ENCODE measurements around the gene NHERF1.

Gene NHERF1

GRCh38 chr17:74769856-74770497 lies 21.5 kb downstream of the NHERF1 start:
- Histone ChIP-seq H3K27ac (ENCODE audit: low read length) (peak overlapping the region; percentile 45; the same call in 1 of the 2 replicates), H3K9me3 (replicated peaks; ENCODE audit: insufficient read depth, low read length) (no peaks in the 10 kb centered on the region), H3K79me2 (ENCODE audit: low read length) (peaks cover 95% of the 10 kb centered on the region), H2AFZ (ENCODE audit: low read length) (no peak overlapping the region), H3K4me2 (ENCODE audit: low read depth, low read length) (no peak overlapping the region), H3K4me1 (ENCODE audit: low read length) (no peaks in the 10 kb centered on the region), H3K9me2 (replicated peaks; ENCODE audit: insufficient read depth, low read length) (no peaks in the 10 kb centered on the region), H3F3A (ENCODE audit: insufficient read depth, low read length) (peaks cover 63% of the 10 kb centered on the region), H3K27me3 (replicated peaks; ENCODE audit: insufficient read depth, low read length) (no peaks in the 10 kb centered on the region), H3K36me3 (replicated peaks; ENCODE audit: insufficient read depth, low read length) (0 out of 2 replicates have a peak, but pooled peaks cover 7% of the 10 kb centered on the region), H4K20me1 (ENCODE audit: insufficient read depth, low read length) (peaks cover 5% of the 10 kb centered on the region; the same call in 1 of the 2 replicates), H3K4me3 (ENCODE audit: low read length) (no peak overlapping the region), H3K9ac (ENCODE audit: low read length) (no peak overlapping the region)
- TF ChIP-seq CTCF (IDR thresholded peaks at IDR 0.05; ENCODE audit: low read length) (no peak), EZH2 (optimal IDR thresholded peaks at IDR 0.05; ENCODE audit: low read depth, low read length) (no peak), EZH2phosphoT487 (IDR thresholded peaks at IDR 0.05; ENCODE audit: low read length) (no peak)
- no peak for DNase-seq

DNA sequence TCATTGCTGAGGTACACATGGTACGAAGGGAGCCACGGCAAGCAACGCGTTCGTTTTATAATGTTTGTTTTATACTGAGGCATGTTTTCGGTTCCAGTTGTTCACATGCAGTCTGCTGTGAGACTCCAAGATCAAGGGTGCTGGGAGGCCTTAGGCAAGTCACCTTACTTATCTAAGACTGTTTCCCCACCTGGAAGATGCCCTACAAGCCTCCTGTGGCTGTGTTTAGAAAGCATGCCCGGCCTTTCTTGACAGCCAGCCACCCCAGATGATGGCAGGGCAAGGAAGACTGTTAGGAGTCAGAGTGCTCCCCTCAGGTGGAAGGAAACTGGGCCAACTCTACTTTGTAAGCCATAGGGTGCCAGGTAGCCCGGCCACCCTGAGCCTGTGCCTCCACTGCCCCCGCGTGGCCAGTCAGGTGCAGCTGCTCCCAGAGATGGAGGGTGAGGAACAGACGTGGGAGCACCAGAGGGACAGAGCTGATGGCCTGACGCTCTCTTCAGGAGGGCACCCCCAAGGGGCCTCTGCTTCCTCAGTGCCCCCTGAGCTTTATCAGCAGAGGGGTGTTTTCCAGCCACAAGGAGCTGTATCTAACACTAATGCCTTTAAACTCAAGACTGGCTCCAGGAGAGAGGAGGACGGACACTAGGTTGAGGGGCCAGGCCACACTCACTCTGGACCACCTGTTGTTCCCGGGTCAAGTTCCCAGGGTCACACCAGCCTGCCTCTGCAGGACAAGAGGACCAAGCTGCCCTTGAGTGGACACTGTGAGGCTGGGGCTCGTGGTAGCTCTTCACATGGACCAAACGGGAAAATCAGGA lies 22.3 kb downstream of the NHERF1 start:
- Histone ChIP-seq H3K27ac (ENCODE audit: low read length) (peak overlapping the region; percentile 45; the same call in 1 of the 2 replicates), H3K4me3 (ENCODE audit: low read length) (no peak overlapping the region), H3K79me2 (ENCODE audit: low read length) (peaks cover 95% of the 10 kb centered on the region), H3K36me3 (replicated peaks; ENCODE audit: insufficient read depth, low read length) (0 out of 2 replicates have a peak, but pooled peaks cover 7% of the 10 kb centered on the region), H3K9ac (ENCODE audit: low read length) (no peak overlapping the region), H3F3A (ENCODE audit: insufficient read depth, low read length) (peaks cover 63% of the 10 kb centered on the region), H2AFZ (ENCODE audit: low read length) (no peak overlapping the region), H3K4me1 (ENCODE audit: low read length) (no peaks in the 10 kb centered on the region), H3K9me3 (replicated peaks; ENCODE audit: insufficient read depth, low read length) (no peaks in the 10 kb centered on the region), H3K9me2 (replicated peaks; ENCODE audit: insufficient read depth, low read length) (no peaks in the 10 kb centered on the region), H4K20me1 (ENCODE audit: insufficient read depth, low read length) (peaks cover 5% of the 10 kb centered on the region; the same call in 1 of the 2 replicates), H3K4me2 (ENCODE audit: low read depth, low read length) (no peak overlapping the region), H3K27me3 (replicated peaks; ENCODE audit: insufficient read depth, low read length) (no peaks in the 10 kb centered on the region)
- no peak for TF ChIP-seq EZH2 (optimal IDR thresholded peaks at IDR 0.05; ENCODE audit: low read depth, low read length)
- TF ChIP-seq EZH2phosphoT487 (IDR thresholded peaks at IDR 0.05; ENCODE audit: low read length): no peak
- TF ChIP-seq CTCF (IDR thresholded peaks at IDR 0.05; ENCODE audit: low read length): peak; percentile 93
- DNase-seq: peak; percentile 71

DNA sequence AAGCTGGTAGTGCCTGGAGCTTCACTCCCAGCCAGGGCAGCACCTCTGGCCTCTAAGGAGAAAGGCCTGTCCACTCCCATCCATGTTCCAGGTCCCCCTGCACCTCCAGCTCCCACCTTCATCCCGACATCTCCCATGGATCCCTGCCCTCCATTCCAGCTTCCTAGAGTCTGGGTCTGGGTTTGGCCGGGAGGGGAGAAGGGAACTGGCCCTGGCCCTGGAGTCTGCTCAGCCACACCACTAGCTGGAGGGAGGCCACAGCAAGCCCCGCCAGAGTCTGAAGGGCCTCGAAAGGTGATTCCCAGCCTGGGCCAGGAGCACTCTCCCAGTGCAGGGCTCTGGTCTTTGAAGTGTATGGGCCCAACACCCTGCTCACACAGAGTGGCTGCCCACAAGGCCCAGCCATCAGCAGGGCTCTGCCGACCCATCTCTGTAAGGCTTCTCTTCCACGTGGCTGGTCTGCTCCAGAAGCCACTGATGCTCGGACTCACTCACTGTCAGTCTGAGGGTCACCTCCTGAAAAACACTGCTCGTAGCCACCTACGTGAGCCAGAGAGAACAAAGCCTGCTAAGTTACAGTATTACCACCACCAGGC lies 23.0 kb downstream of the NHERF1 start:
- TF ChIP-seq EZH2phosphoT487 (IDR thresholded peaks at IDR 0.05; ENCODE audit: low read length): no peak
- TF ChIP-seq EZH2 (optimal IDR thresholded peaks at IDR 0.05; ENCODE audit: low read depth, low read length): no peak
- no peak for TF ChIP-seq CTCF (IDR thresholded peaks at IDR 0.05; ENCODE audit: low read length)

More for the DNA sequence above, 23.0 kb downstream of the NHERF1 start:
- Histone ChIP-seq H3K36me3 (replicated peaks; ENCODE audit: insufficient read depth, low read length) (0 out of 2 replicates have a peak, but pooled peaks cover 7% of the 10 kb centered on the region), H3F3A (ENCODE audit: insufficient read depth, low read length) (peaks cover 62% of the 10 kb centered on the region), H3K27me3 (replicated peaks; ENCODE audit: insufficient read depth, low read length) (no peaks in the 10 kb centered on the region), H3K9me3 (replicated peaks; ENCODE audit: insufficient read depth, low read length) (no peaks in the 10 kb centered on the region), H2AFZ (ENCODE audit: low read length) (no peak overlapping the region), H3K4me3 (ENCODE audit: low read length) (no peak overlapping the region), H3K79me2 (ENCODE audit: low read length) (peaks cover 94% of the 10 kb centered on the region), H3K27ac (ENCODE audit: low read length) (no peak overlapping the region), H3K9me2 (replicated peaks; ENCODE audit: insufficient read depth, low read length) (no peaks in the 10 kb centered on the region), H3K9ac (ENCODE audit: low read length) (no peak overlapping the region), H4K20me1 (ENCODE audit: insufficient read depth, low read length) (peaks cover 5% of the 10 kb centered on the region; the same call in 1 of the 2 replicates), H3K4me2 (ENCODE audit: low read depth, low read length) (no peak overlapping the region), H3K4me1 (ENCODE audit: low read length) (no peaks in the 10 kb centered on the region)
- no peak for DNase-seq
